ENCODE data around the gene ARHGAP15. TPM values are rescaled to one million over a fixed set of nuclear protein-coding genes. Genes with fewer than 3 reads are reported as not detected.

Gene ARHGAP15
- total RNA-seq, 1 donor, result 0.43 TPM

- no peak for DNase-seq (ENCODE audit: low read depth)
- H3K4me3 ChIP-seq (ENCODE audit: low read depth, low read length), result no peak overlapping the region
- TF ChIP-seq CTCF (IDR thresholded peaks at IDR 0.05; ENCODE audit: insufficient read depth, low read depth, low read length), result no peak
Measured at GRCh38 chr2:143716522-143716921, 587.3 kb downstream of the ARHGAP15 start.

DNA sequence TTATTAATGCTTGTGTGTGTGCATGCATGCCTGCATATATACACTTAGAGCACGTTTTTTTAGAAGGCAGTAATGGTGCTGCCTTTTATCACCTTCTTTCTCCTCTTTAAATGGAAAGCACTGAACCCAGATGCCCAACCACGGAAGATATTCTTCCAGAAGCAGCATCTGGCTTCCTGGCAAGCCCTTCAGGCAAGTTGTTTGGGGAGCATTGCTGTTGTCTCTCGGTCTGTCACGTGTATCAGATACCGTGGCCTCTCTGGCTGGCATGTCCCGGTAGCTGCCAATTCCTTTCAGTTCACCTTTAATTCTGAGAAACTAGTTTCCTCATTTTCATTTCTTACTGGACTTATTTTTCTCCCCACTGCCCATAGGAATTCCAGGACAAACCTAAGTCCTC, 587.8 kb downstream of the ARHGAP15 start:
- TF ChIP-seq CTCF (IDR thresholded peaks at IDR 0.05; ENCODE audit: insufficient read depth, low read depth, low read length), result no peak
- no peak overlapping the region for H3K4me3 ChIP-seq (ENCODE audit: low read depth, low read length)
- no peak for DNase-seq (ENCODE audit: low read depth)

GRCh38 chr2:143717536-143718168, 588.4 kb downstream of the ARHGAP15 start:
- no peak for TF ChIP-seq CTCF (IDR thresholded peaks at IDR 0.05; ENCODE audit: insufficient read depth, low read depth, low read length)
- peak; percentile 57 for DNase-seq (ENCODE audit: low read depth)
- no peak overlapping the region for H3K4me3 ChIP-seq (ENCODE audit: low read depth, low read length)

GRCh38 chr2:143718745-143719144, 589.5 kb downstream of the ARHGAP15 start:
- no peak for DNase-seq (ENCODE audit: low read depth)
- H3K4me3 ChIP-seq (ENCODE audit: low read depth, low read length), result no peak overlapping the region
- no peak for TF ChIP-seq CTCF (IDR thresholded peaks at IDR 0.05; ENCODE audit: insufficient read depth, low read depth, low read length)

DNA sequence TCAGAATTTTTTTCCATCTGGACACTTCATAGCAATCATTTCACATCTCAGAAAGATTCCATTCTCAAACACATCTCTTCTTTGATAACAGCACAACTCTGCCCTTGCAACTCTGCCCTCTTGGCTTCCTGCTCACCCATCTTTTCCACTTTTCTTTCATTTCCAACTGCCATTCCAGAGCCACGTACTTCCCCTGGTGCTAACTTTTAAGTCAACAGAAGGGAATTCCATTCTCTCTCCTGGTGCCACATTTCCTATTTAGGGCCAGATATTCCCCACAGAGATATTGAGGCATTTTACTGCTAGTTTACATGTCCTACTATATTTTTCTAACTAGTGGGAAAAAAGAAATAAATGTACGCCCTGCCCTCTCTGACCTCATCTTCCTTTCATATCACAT, 590.2 kb downstream of the ARHGAP15 start:
- no peak for DNase-seq (ENCODE audit: low read depth)
- no peak overlapping the region for H3K4me3 ChIP-seq (ENCODE audit: low read depth, low read length)
- TF ChIP-seq CTCF (IDR thresholded peaks at IDR 0.05; ENCODE audit: insufficient read depth, low read depth, low read length), result no peak

GRCh38 chr2:143720095-143720664, 591.0 kb downstream of the ARHGAP15 start:
- no peak overlapping the region for H3K4me3 ChIP-seq (ENCODE audit: low read depth, low read length)
- no peak for TF ChIP-seq CTCF (IDR thresholded peaks at IDR 0.05; ENCODE audit: insufficient read depth, low read depth, low read length)
- no peak for DNase-seq (ENCODE audit: low read depth)

DNA sequence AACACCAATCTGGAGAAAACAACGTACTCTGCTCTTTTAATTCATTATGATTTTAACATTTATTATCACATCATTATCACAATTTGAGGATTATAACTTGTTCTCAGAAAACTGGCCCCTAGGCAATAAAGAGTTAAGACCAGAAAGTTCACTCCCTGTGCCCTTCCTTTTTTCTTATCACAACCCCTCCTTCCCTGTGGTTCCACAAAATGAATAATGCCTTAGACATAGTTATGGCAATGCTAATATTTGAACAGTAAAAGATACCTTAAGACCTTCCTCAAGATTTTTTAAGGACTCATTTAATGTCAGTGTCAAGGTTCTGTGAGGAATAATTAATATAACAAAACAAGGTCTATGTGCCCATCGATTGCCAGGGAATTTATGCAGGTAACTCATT, 596.2 kb downstream of the ARHGAP15 start:
- TF ChIP-seq CTCF (IDR thresholded peaks at IDR 0.05; ENCODE audit: insufficient read depth, low read depth, low read length), result no peak
- no peak for DNase-seq (ENCODE audit: low read depth)
- H3K4me3 ChIP-seq (ENCODE audit: low read depth, low read length), result no peak overlapping the region
